ENCODE measurements around the gene TMA7.

Gene TMA7

DNA sequence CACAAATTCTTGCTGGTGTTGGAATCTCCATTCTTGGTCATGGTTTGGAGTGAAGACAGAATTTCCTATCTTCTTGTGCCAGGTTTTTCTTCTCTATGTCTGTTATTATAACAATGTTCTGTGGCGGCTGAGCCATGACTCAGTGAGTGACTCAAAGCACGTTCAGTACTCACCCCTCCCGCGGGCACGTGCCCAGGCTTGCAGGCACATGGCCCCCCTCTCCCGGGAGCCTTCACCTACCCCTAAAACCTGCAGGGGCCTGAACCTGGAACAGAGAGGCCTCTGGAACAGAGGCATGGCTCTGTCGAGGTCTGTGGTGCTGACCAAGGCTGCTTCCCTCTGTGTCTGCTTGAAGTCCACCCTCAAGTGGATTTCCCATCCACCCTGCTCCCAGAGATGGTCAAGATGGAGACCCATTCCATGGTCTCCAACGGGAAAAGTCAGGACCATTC lies 37.8 kb upstream of the TMA7 start:
- DNase-seq (ENCODE audit: insufficient read length, low spot score): no peak
- TF ChIP-seq PAX5 (IDR thresholded peaks at IDR 0.05; ENCODE audit: insufficient read depth, low read length, severe bottlenecking) (no peak), POLR2AphosphoS5 (IDR thresholded peaks at IDR 0.05; ENCODE audit: low read depth, low read length) (no peak), TAF1 (IDR thresholded peaks at IDR 0.05; ENCODE audit: low read depth, low read length) (no peak)
- FAIRE-seq: no peak

DNA sequence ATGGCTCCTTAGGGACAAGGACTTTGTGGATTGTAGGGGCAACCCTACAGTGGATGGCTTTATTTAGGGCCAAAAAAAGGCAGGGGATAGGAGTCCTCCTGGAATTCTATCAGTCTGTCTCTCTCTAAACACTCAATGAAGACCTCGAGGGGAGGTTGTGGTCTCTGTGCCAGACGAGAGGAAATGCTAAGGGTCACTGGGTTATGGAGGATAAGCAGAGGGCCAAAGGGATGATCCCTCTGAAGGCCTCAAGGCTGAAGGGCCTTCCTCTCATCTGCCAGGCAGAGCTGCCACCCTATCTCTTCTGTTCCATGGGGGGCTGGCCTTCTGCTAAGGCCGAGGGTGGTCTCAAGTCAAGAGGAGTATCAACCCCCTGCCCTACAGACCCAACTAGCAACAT lies 37.1 kb upstream of the TMA7 start:
- TF ChIP-seq POU2F2 (IDR thresholded peaks at IDR 0.05; ENCODE audit: low read depth, low read length) (no peak), POLR2A (IDR thresholded peaks at IDR 0.05; ENCODE audit: low read depth, low read length) (no peak), POLR2AphosphoS5 (IDR thresholded peaks at IDR 0.05; ENCODE audit: low read depth, low read length) (no peak), PAX5 (IDR thresholded peaks at IDR 0.05; ENCODE audit: insufficient read depth, low read length, severe bottlenecking) (no peak), SPI1 (IDR thresholded peaks at IDR 0.05; ENCODE audit: low read depth, low read length) (no peak), TAF1 (IDR thresholded peaks at IDR 0.05; ENCODE audit: low read depth, low read length) (no peak)
- FAIRE-seq: no peak

DNA sequence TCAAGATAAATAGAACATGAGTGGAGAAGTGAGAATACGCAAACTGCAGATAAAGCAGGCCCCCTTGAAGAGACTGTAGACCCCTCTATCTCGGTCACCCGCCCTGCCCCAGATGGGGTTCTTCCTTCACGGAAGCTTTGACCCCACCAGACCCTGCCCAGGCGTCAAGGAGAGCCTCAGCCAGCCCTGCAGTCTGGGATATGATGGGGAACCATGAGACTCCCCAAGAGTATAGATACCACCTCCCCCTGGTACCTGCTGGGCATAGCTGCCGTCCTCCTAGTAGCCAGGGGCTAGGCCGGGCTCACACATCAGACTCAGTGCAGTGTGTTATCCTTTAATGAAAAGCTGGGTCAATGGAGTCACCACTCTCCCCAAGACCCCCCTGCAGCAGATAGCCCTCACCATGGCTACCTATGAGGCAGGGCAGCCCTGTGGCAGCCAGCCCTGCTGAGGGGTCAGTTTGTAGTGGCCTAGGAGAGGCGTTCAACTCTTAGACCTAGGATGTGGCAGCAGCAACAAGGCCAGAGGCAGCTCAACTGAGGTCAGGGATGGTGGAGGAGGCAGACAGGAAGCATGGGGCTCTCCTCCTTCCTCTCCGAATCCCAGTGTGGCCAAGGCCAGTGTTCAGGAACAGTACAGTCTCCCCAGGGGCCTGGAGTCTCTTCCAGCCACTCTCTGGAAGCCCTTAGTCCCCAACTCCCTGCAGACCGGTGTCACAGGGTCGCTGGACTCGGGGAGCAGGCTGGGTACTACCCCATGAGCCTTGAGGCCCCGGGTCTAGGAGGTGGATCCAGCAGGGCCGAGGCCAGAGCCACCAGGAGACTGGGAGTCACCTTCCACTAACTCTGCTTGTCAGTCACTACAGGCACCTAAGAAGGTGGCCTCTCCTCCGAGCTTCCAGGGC lies 36.3 kb upstream of the TMA7 start:
- TF ChIP-seq POLR2AphosphoS5 (IDR thresholded peaks at IDR 0.05; ENCODE audit: low read depth, low read length): no peak
- no peak for TF ChIP-seq PAX5 (IDR thresholded peaks at IDR 0.05; ENCODE audit: insufficient read depth, low read length, severe bottlenecking)
- TF ChIP-seq TAF1 (IDR thresholded peaks at IDR 0.05; ENCODE audit: low read depth, low read length): no peak
- no peak for TF ChIP-seq POLR2A (IDR thresholded peaks at IDR 0.05; ENCODE audit: low read depth, low read length)
- no peak for TF ChIP-seq POU2F2 (IDR thresholded peaks at IDR 0.05; ENCODE audit: low read depth, low read length)
- no peak for TF ChIP-seq SPI1 (IDR thresholded peaks at IDR 0.05; ENCODE audit: low read depth, low read length)
- no peak for DNase-seq (ENCODE audit: insufficient read length, low spot score)
- no peak for FAIRE-seq

More for the DNA sequence above, 37.1 kb upstream of the TMA7 start:
- no peak for DNase-seq (ENCODE audit: insufficient read length, low spot score)

DNA sequence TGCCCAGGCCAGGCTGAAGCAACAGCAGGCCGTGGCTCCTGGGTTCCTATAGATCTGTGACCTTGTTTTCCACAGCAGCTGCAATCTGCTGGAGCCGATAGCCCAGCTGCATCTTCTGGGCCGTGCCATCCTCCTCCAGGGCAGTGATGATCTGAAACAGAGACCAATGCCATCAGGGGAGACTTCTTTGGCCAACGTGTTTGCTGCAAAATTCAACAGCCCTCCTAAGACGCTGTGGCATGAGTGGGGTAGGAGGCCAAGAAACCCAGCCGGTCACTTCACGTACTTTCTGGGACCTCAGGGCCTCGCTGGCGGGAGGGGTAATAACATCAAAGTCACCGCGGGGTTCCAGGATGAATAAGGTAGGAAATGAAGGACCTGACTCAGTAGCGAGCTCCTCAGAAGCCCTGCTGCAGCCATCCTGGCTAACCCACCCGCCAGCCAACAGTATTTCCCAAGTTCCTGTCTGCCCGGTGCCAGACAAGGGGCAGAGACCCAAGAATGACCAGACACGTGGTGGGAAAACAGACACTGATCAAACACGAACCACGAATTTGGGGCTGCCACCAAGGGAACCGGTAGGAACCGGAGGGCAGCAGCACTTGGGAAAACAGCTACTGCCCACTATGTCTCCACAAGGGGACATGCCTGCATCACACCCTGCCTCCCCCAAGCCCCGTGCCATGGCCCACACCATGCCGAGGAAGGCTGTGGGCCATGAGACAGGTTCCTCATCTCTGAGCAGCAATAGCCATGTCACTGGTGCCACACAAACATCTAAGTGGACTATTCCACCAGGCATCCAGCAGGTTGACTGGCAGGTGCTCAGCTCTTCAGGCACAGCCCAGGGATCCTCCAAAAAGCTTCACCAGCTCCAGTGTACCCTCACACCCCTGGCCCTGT lies 35.4 kb upstream of the TMA7 start:
- TF ChIP-seq POLR2A (IDR thresholded peaks at IDR 0.05; ENCODE audit: low read depth, low read length): no peak
- TF ChIP-seq PAX5 (IDR thresholded peaks at IDR 0.05; ENCODE audit: insufficient read depth, low read length, severe bottlenecking): no peak
- no peak for TF ChIP-seq POU2F2 (IDR thresholded peaks at IDR 0.05; ENCODE audit: low read depth, low read length)
- TF ChIP-seq POLR2AphosphoS5 (IDR thresholded peaks at IDR 0.05; ENCODE audit: low read depth, low read length): no peak
- TF ChIP-seq SPI1 (IDR thresholded peaks at IDR 0.05; ENCODE audit: low read depth, low read length): no peak
- no peak for TF ChIP-seq TAF1 (IDR thresholded peaks at IDR 0.05; ENCODE audit: low read depth, low read length)
- FAIRE-seq: no peak
- DNase-seq (ENCODE audit: insufficient read length, low spot score): peak; percentile 6

DNA sequence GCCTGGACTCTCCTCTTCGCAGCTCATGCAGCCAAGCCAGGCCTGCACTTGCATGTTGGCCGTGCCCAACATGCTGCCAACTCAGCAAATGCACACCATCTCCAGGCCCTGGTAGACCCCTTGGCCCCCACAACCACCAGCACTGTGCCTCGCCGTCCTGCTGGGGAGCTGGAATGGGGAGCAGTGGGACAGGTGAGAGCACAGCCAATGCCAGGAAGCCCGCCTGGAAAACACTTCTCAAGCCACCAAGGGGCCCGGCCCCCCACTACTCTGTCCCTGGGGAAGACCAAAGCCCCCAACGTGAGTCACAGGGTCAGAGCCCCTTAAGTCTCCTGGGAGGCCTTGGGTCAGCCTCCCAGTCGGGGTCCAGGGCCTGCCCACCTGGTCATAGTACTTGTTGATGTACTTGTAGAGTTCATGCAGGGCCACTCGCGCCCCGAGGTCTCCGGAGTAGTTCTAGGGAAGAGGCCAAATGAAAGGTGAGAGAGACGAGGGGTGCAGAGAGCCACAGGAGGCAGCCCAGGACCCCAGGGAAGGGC lies 34.6 kb upstream of the TMA7 start:
- TF ChIP-seq TAF1 (IDR thresholded peaks at IDR 0.05; ENCODE audit: low read depth, low read length) (no peak), POU2F2 (IDR thresholded peaks at IDR 0.05; ENCODE audit: low read depth, low read length) (no peak), POLR2A (IDR thresholded peaks at IDR 0.05; ENCODE audit: low read depth, low read length) (no peak), PAX5 (IDR thresholded peaks at IDR 0.05; ENCODE audit: insufficient read depth, low read length, severe bottlenecking) (no peak), SPI1 (IDR thresholded peaks at IDR 0.05; ENCODE audit: low read depth, low read length) (no peak), POLR2AphosphoS5 (IDR thresholded peaks at IDR 0.05; ENCODE audit: low read depth, low read length) (no peak)
- FAIRE-seq (no peak), DNase-seq (ENCODE audit: insufficient read length, low spot score) (no peak)

DNA sequence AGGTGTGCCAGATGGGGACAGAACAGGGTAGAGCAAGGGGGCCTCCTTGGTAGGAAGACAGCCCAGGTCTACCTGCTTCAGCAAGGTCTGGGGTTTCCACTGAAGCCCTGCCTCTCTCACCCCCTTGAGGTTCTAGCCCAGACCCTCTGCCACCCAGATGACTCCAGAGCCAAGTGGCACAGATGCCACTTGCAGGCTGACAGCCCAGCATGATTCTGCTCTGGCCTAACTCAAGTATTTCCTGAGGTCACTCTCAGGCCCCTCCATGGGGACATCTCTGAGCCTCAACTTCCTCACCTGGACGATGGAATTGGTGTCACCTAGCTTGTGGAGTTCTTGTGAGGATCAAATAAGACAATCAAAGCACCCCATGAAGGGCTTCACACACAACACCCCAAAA lies 34.1 kb upstream of the TMA7 start:
- no peak for DNase-seq (ENCODE audit: insufficient read length, low spot score)
- TF ChIP-seq TAF1 (IDR thresholded peaks at IDR 0.05; ENCODE audit: low read depth, low read length) (no peak), POLR2AphosphoS5 (IDR thresholded peaks at IDR 0.05; ENCODE audit: low read depth, low read length) (no peak)
- FAIRE-seq: no peak

DNA sequence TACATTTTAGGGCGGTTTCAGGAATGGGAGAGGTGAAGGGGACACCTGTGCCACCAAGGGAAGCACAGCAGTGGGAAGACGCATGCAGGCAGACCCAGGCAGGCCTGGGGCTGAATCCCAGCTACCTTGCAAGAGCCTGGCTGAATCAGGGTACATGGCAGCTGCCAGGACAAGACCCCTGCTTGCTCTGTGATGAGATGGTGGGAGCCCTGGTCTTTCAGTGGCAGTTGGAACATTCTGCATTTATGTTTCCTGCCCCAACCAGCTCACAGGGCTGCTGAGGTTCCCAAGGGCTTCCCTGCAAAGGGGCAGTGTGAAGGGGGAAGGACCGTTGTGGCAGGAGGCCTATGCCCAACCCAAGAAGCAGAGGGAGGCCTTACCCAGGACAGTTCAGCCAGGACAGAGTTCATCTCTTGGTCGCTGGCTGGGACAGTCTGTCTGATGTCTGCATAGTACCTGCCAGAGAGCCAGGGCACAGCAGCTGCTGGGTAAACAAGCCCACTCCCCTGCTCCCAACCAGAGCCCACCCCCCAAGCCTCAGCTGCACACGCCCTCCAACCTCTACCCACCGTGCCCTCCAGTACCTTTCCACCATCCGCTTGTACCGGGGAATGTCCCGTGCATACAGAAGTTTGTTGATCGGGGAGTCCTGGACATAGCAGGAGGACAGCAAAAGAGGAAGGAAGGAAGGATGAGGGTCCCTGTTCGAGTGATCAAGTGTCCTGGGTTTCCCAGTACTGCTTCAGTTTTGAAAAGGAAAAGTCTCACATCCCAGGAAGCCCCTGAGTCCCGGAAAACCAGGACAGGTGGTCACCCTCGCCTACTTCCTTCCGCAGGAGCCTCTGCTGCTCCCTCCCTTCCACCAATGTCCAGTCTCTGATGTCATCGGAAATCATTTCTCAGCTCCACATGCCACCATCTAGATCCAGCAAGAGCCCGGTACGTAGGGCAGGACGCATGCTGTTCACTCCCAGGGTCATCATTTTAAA lies 33.3 kb upstream of the TMA7 start:
- FAIRE-seq (no peak), DNase-seq (ENCODE audit: insufficient read length, low spot score) (peak; percentile 9)
- TF ChIP-seq TAF1 (IDR thresholded peaks at IDR 0.05; ENCODE audit: low read depth, low read length) (no peak), SPI1 (IDR thresholded peaks at IDR 0.05; ENCODE audit: low read depth, low read length) (no peak), POLR2A (IDR thresholded peaks at IDR 0.05; ENCODE audit: low read depth, low read length) (no peak), POLR2AphosphoS5 (IDR thresholded peaks at IDR 0.05; ENCODE audit: low read depth, low read length) (no peak), POU2F2 (IDR thresholded peaks at IDR 0.05; ENCODE audit: low read depth, low read length) (no peak), PAX5 (IDR thresholded peaks at IDR 0.05; ENCODE audit: insufficient read depth, low read length, severe bottlenecking) (no peak)

DNA sequence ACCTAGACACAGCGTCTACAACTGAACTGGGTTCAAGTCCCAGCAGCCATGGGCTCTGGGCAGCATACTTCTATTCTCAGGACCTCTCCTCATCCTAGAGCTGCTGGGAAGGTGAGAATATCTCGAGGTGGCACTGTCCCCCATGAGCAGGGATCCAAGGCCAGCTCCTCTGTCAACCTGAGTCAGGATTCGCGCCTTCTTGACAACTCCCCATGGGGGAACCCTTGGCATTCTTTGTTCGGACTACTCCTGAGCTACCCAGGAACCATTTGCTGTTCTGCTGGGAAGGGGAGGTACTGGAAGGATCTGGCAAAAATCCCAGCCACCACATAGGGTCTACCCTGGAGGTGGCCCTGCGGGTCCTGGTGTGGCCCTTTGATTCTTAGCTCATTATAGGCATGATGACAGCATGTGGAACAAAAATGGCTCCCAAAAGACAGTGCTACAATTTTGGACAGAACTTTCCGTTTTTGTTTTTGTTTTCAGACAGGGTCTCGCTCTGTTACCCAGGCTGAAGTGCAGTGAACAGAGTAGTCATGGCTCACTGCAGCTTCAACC lies 32.4 kb upstream of the TMA7 start:
- FAIRE-seq (no peak), DNase-seq (ENCODE audit: insufficient read length, low spot score) (no peak)
- no peak for TF ChIP-seq SPI1 (IDR thresholded peaks at IDR 0.05; ENCODE audit: low read depth, low read length)
- no peak for TF ChIP-seq PAX5 (IDR thresholded peaks at IDR 0.05; ENCODE audit: insufficient read depth, low read length, severe bottlenecking)
- no peak for TF ChIP-seq TAF1 (IDR thresholded peaks at IDR 0.05; ENCODE audit: low read depth, low read length)
- TF ChIP-seq POLR2AphosphoS5 (IDR thresholded peaks at IDR 0.05; ENCODE audit: low read depth, low read length): no peak
